Measurements from ENCODE around the gene RPS6KA2. TPM values are rescaled to one million over a fixed set of nuclear protein-coding genes. Genes with fewer than 3 reads are reported as not detected.

RPS6KA2 gene
- total and polyA plus RNA-seq, 2 experiments from 2014 or later: 12.5 to 25.3 TPM

- TF ChIP-seq, protein P1, sequence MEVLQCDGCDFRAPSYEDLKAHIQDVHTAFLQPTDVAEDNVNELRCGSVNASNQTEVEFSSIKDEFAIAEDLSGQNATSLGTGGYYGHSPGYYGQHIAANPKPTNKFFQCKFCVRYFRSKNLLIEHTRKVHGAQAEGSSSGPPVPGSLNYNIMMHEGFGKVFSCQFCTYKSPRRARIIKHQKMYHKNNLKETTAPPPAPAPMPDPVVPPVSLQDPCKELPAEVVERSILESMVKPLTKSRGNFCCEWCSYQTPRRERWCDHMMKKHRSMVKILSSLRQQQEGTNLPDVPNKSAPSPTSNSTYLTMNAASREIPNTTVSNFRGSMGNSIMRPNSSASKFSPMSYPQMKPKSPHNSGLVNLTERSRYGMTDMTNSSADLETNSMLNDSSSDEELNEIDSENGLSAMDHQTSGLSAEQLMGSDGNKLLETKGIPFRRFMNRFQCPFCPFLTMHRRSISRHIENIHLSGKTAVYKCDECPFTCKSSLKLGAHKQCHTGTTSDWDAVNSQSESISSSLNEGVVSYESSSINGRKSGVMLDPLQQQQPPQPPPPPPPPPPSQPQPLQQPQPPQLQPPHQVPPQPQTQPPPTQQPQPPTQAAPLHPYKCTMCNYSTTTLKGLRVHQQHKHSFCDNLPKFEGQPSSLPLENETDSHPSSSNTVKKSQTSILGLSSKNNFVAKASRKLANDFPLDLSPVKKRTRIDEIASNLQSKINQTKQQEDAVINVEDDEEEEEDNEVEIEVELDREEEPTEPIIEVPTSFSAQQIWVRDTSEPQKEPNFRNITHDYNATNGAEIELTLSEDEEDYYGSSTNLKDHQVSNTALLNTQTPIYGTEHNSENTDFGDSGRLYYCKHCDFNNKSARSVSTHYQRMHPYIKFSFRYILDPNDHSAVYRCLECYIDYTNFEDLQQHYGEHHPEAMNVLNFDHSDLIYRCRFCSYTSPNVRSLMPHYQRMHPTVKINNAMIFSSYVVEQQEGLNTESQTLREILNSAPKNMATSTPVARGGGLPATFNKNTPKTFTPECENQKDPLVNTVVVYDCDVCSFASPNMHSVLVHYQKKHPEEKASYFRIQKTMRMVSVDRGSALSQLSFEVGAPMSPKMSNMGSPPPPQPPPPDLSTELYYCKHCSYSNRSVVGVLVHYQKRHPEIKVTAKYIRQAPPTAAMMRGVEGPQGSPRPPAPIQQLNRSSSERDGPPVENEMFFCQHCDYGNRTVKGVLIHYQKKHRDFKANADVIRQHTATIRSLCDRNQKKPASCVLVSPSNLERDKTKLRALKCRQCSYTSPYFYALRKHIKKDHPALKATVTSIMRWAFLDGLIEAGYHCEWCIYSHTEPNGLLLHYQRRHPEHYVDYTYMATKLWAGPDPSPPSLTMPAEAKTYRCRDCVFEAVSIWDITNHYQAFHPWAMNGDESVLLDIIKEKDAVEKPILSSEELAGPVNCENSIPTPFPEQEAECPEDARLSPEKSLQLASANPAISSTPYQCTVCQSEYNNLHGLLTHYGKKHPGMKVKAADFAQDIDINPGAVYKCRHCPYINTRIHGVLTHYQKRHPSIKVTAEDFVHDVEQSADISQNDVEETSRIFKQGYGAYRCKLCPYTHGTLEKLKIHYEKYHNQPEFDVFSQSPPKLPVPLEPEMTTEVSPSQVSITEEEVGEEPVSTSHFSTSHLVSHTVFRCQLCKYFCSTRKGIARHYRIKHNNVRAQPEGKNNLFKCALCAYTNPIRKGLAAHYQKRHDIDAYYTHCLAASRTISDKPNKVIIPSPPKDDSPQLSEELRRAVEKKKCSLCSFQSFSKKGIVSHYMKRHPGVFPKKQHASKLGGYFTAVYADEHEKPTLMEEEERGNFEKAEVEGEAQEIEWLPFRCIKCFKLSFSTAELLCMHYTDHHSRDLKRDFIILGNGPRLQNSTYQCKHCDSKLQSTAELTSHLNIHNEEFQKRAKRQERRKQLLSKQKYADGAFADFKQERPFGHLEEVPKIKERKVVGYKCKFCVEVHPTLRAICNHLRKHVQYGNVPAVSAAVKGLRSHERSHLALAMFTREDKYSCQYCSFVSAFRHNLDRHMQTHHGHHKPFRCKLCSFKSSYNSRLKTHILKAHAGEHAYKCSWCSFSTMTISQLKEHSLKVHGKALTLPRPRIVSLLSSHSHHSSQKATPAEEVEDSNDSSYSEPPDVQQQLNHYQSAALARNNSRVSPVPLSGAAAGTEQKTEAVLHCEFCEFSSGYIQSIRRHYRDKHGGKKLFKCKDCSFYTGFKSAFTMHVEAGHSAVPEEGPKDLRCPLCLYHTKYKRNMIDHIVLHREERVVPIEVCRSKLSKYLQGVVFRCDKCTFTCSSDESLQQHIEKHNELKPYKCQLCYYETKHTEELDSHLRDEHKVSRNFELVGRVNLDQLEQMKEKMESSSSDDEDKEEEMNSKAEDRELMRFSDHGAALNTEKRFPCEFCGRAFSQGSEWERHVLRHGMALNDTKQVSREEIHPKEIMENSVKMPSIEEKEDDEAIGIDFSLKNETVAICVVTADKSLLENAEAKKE (CRISPR knock-in tag; IDR thresholded peaks at IDR 0.05): no peak
- no peak for TF ChIP-seq REST (IDR thresholded peaks at IDR 0.05; ENCODE audit: unreplicated experiment)
These were observed 42.9 kb downstream of the RPS6KA2 start (continued) for GRCh38 chr6:166584155-166584554.

- H3K4me2 ChIP-seq: no peak overlapping the region
- H3F3A ChIP-seq (replicated peaks; ENCODE audit: low read depth): no peaks in the 10 kb centered on the region
- no peak overlapping the region for H3K27ac Mint-ChIP-seq
- peaks cover 24% of the 10 kb centered on the region for H4K20me1 ChIP-seq (replicated peaks; ENCODE audit: insufficient read depth)
- no peak for ATAC-seq
- no peak overlapping the region for H2AFZ ChIP-seq
- H3K4me1 ChIP-seq (ENCODE audit: insufficient read depth): peaks cover 4% of the 10 kb centered on the region
- no peak overlapping the region for H3K27ac ChIP-seq (ENCODE audit: low read depth)
- H3K36me3 ChIP-seq (ENCODE audit: insufficient read depth): no peaks in the 10 kb centered on the region
- peaks cover 12% of the 10 kb centered on the region for H3K27me3 Mint-ChIP-seq (ENCODE audit: insufficient read depth, low read depth, poor library complexity)
- 0 out of 2 replicates have a peak, but pooled peaks cover 6% of the 10 kb centered on the region for H3K9me2 ChIP-seq (ENCODE audit: insufficient read depth)
- no peaks in the 10 kb centered on the region for H3K27me3 ChIP-seq (ENCODE audit: insufficient read depth)
- H3K4me1 Mint-ChIP-seq: peaks cover 44% of the 10 kb centered on the region
- H3K36me3 Mint-ChIP-seq (ENCODE audit: low read depth): peaks cover 5% of the 10 kb centered on the region; the same call in 2 of the 3 replicates
- DNase-seq (ENCODE audit: low spot score): no peak
- no peak overlapping the region for H3K4me3 Mint-ChIP-seq
- peaks cover 45% of the 10 kb centered on the region for H3K79me2 ChIP-seq (replicated peaks; ENCODE audit: insufficient read depth)
- no peaks in the 10 kb centered on the region for H3K9me3 Mint-ChIP-seq
- H3K4me3 ChIP-seq: no peak overlapping the region
- TF ChIP-seq, protein P2, sequence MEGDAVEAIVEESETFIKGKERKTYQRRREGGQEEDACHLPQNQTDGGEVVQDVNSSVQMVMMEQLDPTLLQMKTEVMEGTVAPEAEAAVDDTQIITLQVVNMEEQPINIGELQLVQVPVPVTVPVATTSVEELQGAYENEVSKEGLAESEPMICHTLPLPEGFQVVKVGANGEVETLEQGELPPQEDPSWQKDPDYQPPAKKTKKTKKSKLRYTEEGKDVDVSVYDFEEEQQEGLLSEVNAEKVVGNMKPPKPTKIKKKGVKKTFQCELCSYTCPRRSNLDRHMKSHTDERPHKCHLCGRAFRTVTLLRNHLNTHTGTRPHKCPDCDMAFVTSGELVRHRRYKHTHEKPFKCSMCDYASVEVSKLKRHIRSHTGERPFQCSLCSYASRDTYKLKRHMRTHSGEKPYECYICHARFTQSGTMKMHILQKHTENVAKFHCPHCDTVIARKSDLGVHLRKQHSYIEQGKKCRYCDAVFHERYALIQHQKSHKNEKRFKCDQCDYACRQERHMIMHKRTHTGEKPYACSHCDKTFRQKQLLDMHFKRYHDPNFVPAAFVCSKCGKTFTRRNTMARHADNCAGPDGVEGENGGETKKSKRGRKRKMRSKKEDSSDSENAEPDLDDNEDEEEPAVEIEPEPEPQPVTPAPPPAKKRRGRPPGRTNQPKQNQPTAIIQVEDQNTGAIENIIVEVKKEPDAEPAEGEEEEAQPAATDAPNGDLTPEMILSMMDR (conservative IDR thresholded peaks at IDR 0.05; ENCODE audit: low read depth in 2 of 2): no peak
- TF ChIP-seq JUNB (IDR thresholded peaks at IDR 0.05; ENCODE audit: unreplicated experiment) (no peak), POLR2AphosphoS5 (IDR thresholded peaks at IDR 0.05; ENCODE audit: low read depth) (no peak), ETS1 (IDR thresholded peaks at IDR 0.05) (no peak)
These were observed 43.7 kb downstream of the RPS6KA2 start for GRCh38 chr6:166583230-166583965.
